ENCODE measurements around the gene ILDR1. TPM values are rescaled to one million over a fixed set of nuclear protein-coding genes. Genes with fewer than 3 reads are reported as not detected.
A peak's percentile ranks its signal among the peaks of the same experiment; 100 is the strongest.

ILDR1 gene
- total and polyA plus RNA-seq, 2 experiments from 2014 or later = 0.66 to 0.97 TPM

DNA sequence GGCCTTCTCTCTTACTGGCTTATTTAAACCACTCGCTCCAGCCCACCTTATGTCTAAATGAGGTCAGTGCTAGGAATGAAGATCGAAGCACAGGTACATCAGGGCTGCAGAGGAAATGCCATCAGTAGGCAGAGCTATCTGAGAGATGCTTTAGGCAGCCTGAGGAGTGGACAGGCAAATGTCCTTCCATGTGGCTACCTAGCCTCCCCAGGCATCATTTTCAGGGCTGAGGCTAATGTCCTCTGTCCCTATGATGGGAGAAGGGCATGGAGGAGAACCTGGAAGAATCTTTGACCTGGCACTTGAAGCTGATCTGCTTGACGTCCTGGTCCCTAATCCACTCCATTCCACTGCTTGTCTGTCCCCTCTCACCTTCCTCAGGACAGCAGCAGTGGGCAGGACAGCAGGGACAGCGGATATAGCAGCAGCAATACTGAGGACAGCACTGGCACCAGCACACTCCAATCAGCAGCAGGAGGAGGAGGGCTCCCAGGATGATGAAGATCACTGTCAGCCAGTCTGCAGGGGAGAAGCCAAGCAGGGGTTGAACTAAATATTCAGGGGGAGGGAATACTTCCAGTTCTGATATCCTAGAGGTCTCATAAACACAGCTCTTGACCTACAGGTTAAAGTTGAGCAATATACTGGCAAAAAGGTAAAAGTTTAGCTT, 21.0 kb downstream of the ILDR1 start:
- Histone ChIP-seq H3K9me2 (ENCODE audit: insufficient read depth) (0 out of 2 replicates have a peak, but pooled peaks cover 7% of the 10 kb centered on the region), H3K79me2 (replicated peaks; ENCODE audit: insufficient read depth) (no peaks in the 10 kb centered on the region), H4K20me1 (replicated peaks; ENCODE audit: insufficient read depth) (no peaks in the 10 kb centered on the region), H3K4me3 (no peak overlapping the region), H3K36me3 (ENCODE audit: insufficient read depth) (no peaks in the 10 kb centered on the region), H2AFZ (no peak overlapping the region), H3F3A (replicated peaks; ENCODE audit: low read depth) (no peaks in the 10 kb centered on the region), H3K27ac (ENCODE audit: low read depth) (no peak overlapping the region), H3K4me1 (ENCODE audit: insufficient read depth) (peaks cover 20% of the 10 kb centered on the region), H3K27me3 (ENCODE audit: insufficient read depth) (no peaks in the 10 kb centered on the region), H3K4me2 (0 out of 2 replicates have a peak overlapping the region, but pooled peaks have one; percentile 60)
- ATAC-seq = peak; percentile 82
- peaks cover 37% of the 10 kb centered on the region for H3K4me1 Mint-ChIP-seq
- no peaks in the 10 kb centered on the region for H3K9me3 Mint-ChIP-seq
- peak; percentile 29 for DNase-seq (ENCODE audit: low spot score)
- TF ChIP-seq NANOG (IDR thresholded peaks at IDR 0.05; ENCODE audit: borderline replicate concordance) (no peak), REST (IDR thresholded peaks at IDR 0.05; ENCODE audit: unreplicated experiment) (no peak)
- TF ChIP-seq, protein P1, sequence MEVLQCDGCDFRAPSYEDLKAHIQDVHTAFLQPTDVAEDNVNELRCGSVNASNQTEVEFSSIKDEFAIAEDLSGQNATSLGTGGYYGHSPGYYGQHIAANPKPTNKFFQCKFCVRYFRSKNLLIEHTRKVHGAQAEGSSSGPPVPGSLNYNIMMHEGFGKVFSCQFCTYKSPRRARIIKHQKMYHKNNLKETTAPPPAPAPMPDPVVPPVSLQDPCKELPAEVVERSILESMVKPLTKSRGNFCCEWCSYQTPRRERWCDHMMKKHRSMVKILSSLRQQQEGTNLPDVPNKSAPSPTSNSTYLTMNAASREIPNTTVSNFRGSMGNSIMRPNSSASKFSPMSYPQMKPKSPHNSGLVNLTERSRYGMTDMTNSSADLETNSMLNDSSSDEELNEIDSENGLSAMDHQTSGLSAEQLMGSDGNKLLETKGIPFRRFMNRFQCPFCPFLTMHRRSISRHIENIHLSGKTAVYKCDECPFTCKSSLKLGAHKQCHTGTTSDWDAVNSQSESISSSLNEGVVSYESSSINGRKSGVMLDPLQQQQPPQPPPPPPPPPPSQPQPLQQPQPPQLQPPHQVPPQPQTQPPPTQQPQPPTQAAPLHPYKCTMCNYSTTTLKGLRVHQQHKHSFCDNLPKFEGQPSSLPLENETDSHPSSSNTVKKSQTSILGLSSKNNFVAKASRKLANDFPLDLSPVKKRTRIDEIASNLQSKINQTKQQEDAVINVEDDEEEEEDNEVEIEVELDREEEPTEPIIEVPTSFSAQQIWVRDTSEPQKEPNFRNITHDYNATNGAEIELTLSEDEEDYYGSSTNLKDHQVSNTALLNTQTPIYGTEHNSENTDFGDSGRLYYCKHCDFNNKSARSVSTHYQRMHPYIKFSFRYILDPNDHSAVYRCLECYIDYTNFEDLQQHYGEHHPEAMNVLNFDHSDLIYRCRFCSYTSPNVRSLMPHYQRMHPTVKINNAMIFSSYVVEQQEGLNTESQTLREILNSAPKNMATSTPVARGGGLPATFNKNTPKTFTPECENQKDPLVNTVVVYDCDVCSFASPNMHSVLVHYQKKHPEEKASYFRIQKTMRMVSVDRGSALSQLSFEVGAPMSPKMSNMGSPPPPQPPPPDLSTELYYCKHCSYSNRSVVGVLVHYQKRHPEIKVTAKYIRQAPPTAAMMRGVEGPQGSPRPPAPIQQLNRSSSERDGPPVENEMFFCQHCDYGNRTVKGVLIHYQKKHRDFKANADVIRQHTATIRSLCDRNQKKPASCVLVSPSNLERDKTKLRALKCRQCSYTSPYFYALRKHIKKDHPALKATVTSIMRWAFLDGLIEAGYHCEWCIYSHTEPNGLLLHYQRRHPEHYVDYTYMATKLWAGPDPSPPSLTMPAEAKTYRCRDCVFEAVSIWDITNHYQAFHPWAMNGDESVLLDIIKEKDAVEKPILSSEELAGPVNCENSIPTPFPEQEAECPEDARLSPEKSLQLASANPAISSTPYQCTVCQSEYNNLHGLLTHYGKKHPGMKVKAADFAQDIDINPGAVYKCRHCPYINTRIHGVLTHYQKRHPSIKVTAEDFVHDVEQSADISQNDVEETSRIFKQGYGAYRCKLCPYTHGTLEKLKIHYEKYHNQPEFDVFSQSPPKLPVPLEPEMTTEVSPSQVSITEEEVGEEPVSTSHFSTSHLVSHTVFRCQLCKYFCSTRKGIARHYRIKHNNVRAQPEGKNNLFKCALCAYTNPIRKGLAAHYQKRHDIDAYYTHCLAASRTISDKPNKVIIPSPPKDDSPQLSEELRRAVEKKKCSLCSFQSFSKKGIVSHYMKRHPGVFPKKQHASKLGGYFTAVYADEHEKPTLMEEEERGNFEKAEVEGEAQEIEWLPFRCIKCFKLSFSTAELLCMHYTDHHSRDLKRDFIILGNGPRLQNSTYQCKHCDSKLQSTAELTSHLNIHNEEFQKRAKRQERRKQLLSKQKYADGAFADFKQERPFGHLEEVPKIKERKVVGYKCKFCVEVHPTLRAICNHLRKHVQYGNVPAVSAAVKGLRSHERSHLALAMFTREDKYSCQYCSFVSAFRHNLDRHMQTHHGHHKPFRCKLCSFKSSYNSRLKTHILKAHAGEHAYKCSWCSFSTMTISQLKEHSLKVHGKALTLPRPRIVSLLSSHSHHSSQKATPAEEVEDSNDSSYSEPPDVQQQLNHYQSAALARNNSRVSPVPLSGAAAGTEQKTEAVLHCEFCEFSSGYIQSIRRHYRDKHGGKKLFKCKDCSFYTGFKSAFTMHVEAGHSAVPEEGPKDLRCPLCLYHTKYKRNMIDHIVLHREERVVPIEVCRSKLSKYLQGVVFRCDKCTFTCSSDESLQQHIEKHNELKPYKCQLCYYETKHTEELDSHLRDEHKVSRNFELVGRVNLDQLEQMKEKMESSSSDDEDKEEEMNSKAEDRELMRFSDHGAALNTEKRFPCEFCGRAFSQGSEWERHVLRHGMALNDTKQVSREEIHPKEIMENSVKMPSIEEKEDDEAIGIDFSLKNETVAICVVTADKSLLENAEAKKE (CRISPR knock-in tag; IDR thresholded peaks at IDR 0.05) = no peak
- H3K4me3 Mint-ChIP-seq = no peak overlapping the region
- no peaks in the 10 kb centered on the region; the same call in 1 of the 3 replicates for H3K36me3 Mint-ChIP-seq (ENCODE audit: low read depth)
- peaks cover 12% of the 10 kb centered on the region for H3K27me3 Mint-ChIP-seq (ENCODE audit: insufficient read depth, low read depth, poor library complexity)
- H3K27ac Mint-ChIP-seq = no peak overlapping the region
